H1 (cell line): ENCODE data around the gene PSME2. TPM values are rescaled to one million over a fixed set of nuclear protein-coding genes. Genes with fewer than 3 reads are reported as not detected.

Experiments used
- CTCF ChIA-PET: fragments of 300-600 bp; sonication (Branson Sonifier 250); formaldehyde crosslinking; loops from one replicate; lab custom pipeline; 2021; ENCODE audit not compliant: partially characterized antibody; lab: Charles Lee
- POLR2A ChIA-PET: fragments of 300-600 bp; sonication (Branson Sonifier 250); formaldehyde crosslinking; loops from one replicate; lab custom pipeline; 2021; ENCODE audit warnings: inconsistent platforms; ENCODE audit not compliant: partially characterized antibody; lab: Charles Lee
- DNase-seq, 2 experiments: peaks; one replicate each; pipeline versions ENCODE4 v3.0.0 to v3.0.0-alpha.2; 2010 to 2022; ENCODE audit warnings: low spot score in 2 of 2, low read depth in 1 of 2, mixed read lengths in 1 of 2
- FAIRE-seq: peaks from 2 replicates; lab custom pipeline; 2011; peaks lifted over from hg19 to GRCh38; lab: Jason Lieb, UNC
- H2AFZ ChIP-seq: 2 replicates; pipeline ENCODE4 v1.8.1; 2012; ENCODE audit warnings: low read length, inconsistent platforms
- H2AK5ac ChIP-seq: 2 replicates; pipeline ENCODE4 v1.6.1; 2013; ENCODE audit warnings: low read depth, low read length
- H2BK120ac ChIP-seq: replicated peaks from 2 replicates; pipeline ENCODE3; 2013; ENCODE audit warnings: low read depth, low read length, inconsistent platforms
- H2BK12ac ChIP-seq: 2 replicates; pipeline ENCODE4 v1.6.1; 2013; ENCODE audit warnings: low read depth, low read length
- H2BK15ac ChIP-seq: 2 replicates; pipeline ENCODE4 v1.6.1; 2013; ENCODE audit warnings: low read length
- H2BK20ac ChIP-seq: 2 replicates; pipeline ENCODE4 v1.6.1; 2013; ENCODE audit warnings: low read length
- H2BK5ac ChIP-seq: 2 replicates; pipeline ENCODE4 v1.6.1; 2013; ENCODE audit warnings: low read depth, low read length
- H3K14ac ChIP-seq: 2 replicates; pipeline ENCODE4 v1.6.1; 2013; ENCODE audit warnings: inconsistent platforms; ENCODE audit not compliant: insufficient read length
- H3K18ac ChIP-seq: 2 replicates; pipeline ENCODE4 v1.6.1; 2013; ENCODE audit warnings: low read length; ENCODE audit errors: extremely low read depth
- H3K23ac ChIP-seq: 2 replicates; pipeline ENCODE4 v1.6.1; 2013; ENCODE audit warnings: inconsistent platforms; ENCODE audit not compliant: insufficient read length
- H3K23me2 ChIP-seq: 2 replicates; pipeline ENCODE4 v1.6.1; 2013; ENCODE audit warnings: low read depth, low read length
- H3K27ac ChIP-seq: 2 replicates; pipeline ENCODE4 v1.6.1; 2011; ENCODE audit warnings: low read depth, low read length, inconsistent platforms
- H3K27me3 ChIP-seq, 4 experiments: replicated peaks in 1 of 4; 1 replicate in 1 of 4; 2 replicates in 3 of 4; pipeline versions ENCODE4 v1.6.1 to v1.8.1; 2011 to 2013; ENCODE audit warnings: low read length in 3 of 4, mild to moderate bottlenecking in 3 of 4, inconsistent platforms in 2 of 4, mixed read lengths in 2 of 4, moderate library complexity in 1 of 4; ENCODE audit not compliant: control insufficient read depth in 3 of 4, insufficient read depth in 3 of 4; ENCODE audit errors: extremely low read depth in 1 of 4
- H3K36me3 ChIP-seq, 4 experiments: 2 replicates each; pipeline versions ENCODE4 v1.6.1 to v1.8.1; 2011 to 2013; ENCODE audit warnings: mild to moderate bottlenecking in 4 of 4, low read length in 3 of 4, moderate library complexity in 2 of 4, control low read depth in 1 of 4, inconsistent platforms in 1 of 4; ENCODE audit not compliant: insufficient read depth in 4 of 4, control insufficient read depth in 2 of 4
- H3K4ac ChIP-seq: replicated peaks from 2 replicates; pipeline ENCODE3; 2013; ENCODE audit warnings: low read length, low read depth, mixed read lengths, inconsistent platforms; ENCODE audit not compliant: insufficient read length
- H3K4me1 ChIP-seq, 4 experiments: replicated peaks in 1 of 4; 1 replicate in 1 of 4; 2 replicates in 3 of 4; pipeline versions ENCODE4 v1.6.1 to v1.8.1; 2011 to 2013; ENCODE audit warnings: low read length in 3 of 4, inconsistent platforms in 2 of 4, mixed read lengths in 1 of 4; ENCODE audit not compliant: insufficient read depth in 4 of 4, control insufficient read depth in 3 of 4
- H3K4me2 ChIP-seq, 2 experiments: 2 replicates each; pipeline versions ENCODE4 v1.6.1 to v1.8.1; 2011 to 2013; ENCODE audit warnings: low read depth in 2 of 2, low read length in 2 of 2, control low read depth in 1 of 2, inconsistent platforms in 1 of 2, mild to moderate bottlenecking in 1 of 2; ENCODE audit not compliant: insufficient read depth in 1 of 2
- H3K4me3 ChIP-seq, 4 experiments: fragments of 200-600, 300-600 bp in 1 of 4; sonication (generic), shearing (Covaris generic), sonication (Bioruptor Twin) in 1 of 4; 2 replicates each; pipeline versions ENCODE4 v1.5.1 to v1.8.1; 2011 to 2016; ENCODE audit warnings: low read length in 4 of 4, low read depth in 3 of 4, control low read depth in 2 of 4, inconsistent platforms in 2 of 4, mild to moderate bottlenecking in 2 of 4, mixed read lengths in 1 of 4, moderate library complexity in 1 of 4; ENCODE audit not compliant: insufficient read depth in 2 of 4; ENCODE audit errors: extremely low read depth in 1 of 4
- H3K56ac ChIP-seq: replicated peaks from 2 replicates; pipeline ENCODE3; 2013; ENCODE audit warnings: low read depth, mild to moderate bottlenecking, mixed read lengths, low read length, inconsistent platforms; ENCODE audit not compliant: insufficient read length
- H3K79me1 ChIP-seq: 2 replicates; pipeline ENCODE4 v1.6.1; 2013; ENCODE audit warnings: low read depth, low read length, control low read depth
- H3K79me2 ChIP-seq, 2 experiments: 2 replicates each; pipeline versions ENCODE4 v1.6.1 to v1.8.1; 2012 to 2013; ENCODE audit warnings: low read length in 2 of 2, mild to moderate bottlenecking in 2 of 2, inconsistent platforms in 1 of 2; ENCODE audit not compliant: insufficient read depth in 2 of 2, control insufficient read depth in 1 of 2
- H3K9ac ChIP-seq, 4 experiments: replicated peaks in 1 of 4; 1 replicate in 1 of 4; 2 replicates in 3 of 4; pipeline versions ENCODE4 v1.6.1 to v1.8.1; 2011 to 2013; ENCODE audit warnings: low read depth in 3 of 4, low read length in 3 of 4, control low read depth in 2 of 4, mild to moderate bottlenecking in 2 of 4, moderate library complexity in 2 of 4, inconsistent platforms in 1 of 4; ENCODE audit errors: extremely low read depth in 1 of 4
- H3K9me3 ChIP-seq, 2 experiments: 2 replicates each; pipeline versions ENCODE4 v1.6.1 to v1.8.1; 2012 to 2013; ENCODE audit warnings: mild to moderate bottlenecking in 2 of 2, moderate library complexity in 2 of 2, control low read depth in 1 of 2, inconsistent platforms in 1 of 2, low read depth in 1 of 2, low read length in 1 of 2, mixed read lengths in 1 of 2; ENCODE audit not compliant: insufficient read depth in 2 of 2
- H4K20me1 ChIP-seq, 2 experiments: replicated peaks in 1 of 2; 2 replicates each; pipeline versions ENCODE3 to v1.8.1; 2011 to 2013; ENCODE audit warnings: inconsistent platforms in 2 of 2, low read length in 2 of 2, mild to moderate bottlenecking in 1 of 2; ENCODE audit not compliant: insufficient read depth in 2 of 2, control insufficient read depth in 1 of 2
- H4K5ac ChIP-seq: 2 replicates; pipeline ENCODE4 v1.6.1; 2013; ENCODE audit warnings: low read length, low read depth, mixed read lengths, inconsistent platforms; ENCODE audit not compliant: insufficient read length
- H4K8ac ChIP-seq: 2 replicates; pipeline ENCODE4 v1.8.0; 2013; ENCODE audit warnings: mild to moderate bottlenecking, moderate library complexity, low read length, inconsistent platforms; ENCODE audit not compliant: insufficient read depth; ENCODE audit errors: extremely low read depth
- H4K91ac ChIP-seq: replicated peaks from 2 replicates; pipeline ENCODE3; 2013; ENCODE audit warnings: low read length, mixed read lengths, inconsistent platforms; ENCODE audit not compliant: insufficient read length
- POLR2AphosphoS5 ChIP-seq: IDR thresholded peaks from 2 replicates; pipeline ENCODE4 v1.6.1; 2011; ENCODE audit warnings: low read depth, low read length
- SP2 ChIP-seq: IDR thresholded peaks from 2 replicates; pipeline ENCODE4 v1.6.1; 2012; ENCODE audit warnings: mild to moderate bottlenecking, low read length, inconsistent platforms
- SP4 ChIP-seq: IDR thresholded peaks from 2 replicates; pipeline ENCODE4 v1.6.1; 2012; ENCODE audit warnings: low read length, inconsistent platforms
- TAF7 ChIP-seq: optimal IDR thresholded peaks from 2 replicates; pipeline ENCODE3; 2011; ENCODE audit warnings: low read depth, mild to moderate bottlenecking, inconsistent platforms, low read length, moderate library complexity, borderline replicate concordance
- WGBS, 2 experiments: shearing (Covaris generic) in 1 of 2; methylation state at CpG; one replicate each; pipeline versions ENCODE4 v1.1.6 to v1.1.7; 2013 to 2015; ENCODE audit warnings: low lambda C conversion rate in 2 of 2, mixed read lengths in 2 of 2, inconsistent platforms in 1 of 2, low coverage in 1 of 2, missing lambda C conversion rate in 1 of 2; ENCODE audit not compliant: insufficient replicate concordance in 2 of 2, insufficient coverage in 1 of 2, insufficient read length in 1 of 2; ENCODE audit errors: extremely low coverage in 1 of 2, missing lambda C conversion rate in 1 of 2; 5-methylcytosine and 5-hydroxymethylcytosine counted together
- polyA plus RNA-seq, 7 experiments: library from polyadenylated mRNA; depleted of rRNA in 3 of 7; stranded (reverse) in 5 of 7; unstranded in 2 of 7; fragments of >200 nt in 5 of 7; fragments of 200-250 nt in 2 of 7; gene quantifications; 1 replicate in 5 of 7; 2 replicates in 1 of 7; 4 replicates in 1 of 7; pipeline versions ENCODE4 v1.2.1 to v1.2.3, GENCODE V29; 2011 to 2013; ENCODE audit warnings: missing spikeins in 2 of 7, mixed read lengths in 2 of 7
- total RNA-seq: library from RNA; stranded (reverse); fragmentation: NEBNext Ultra II Directional; extraction: Animal tissue kit (Norgen Biotek cat#: 25700); gene quantifications from 2 replicates; pipeline ENCODE4 v1.2.1, GENCODE V29; 2021

Gene PSME2
- total and polyA plus RNA-seq, 2 of the 8 experiments (the other 6 are each of a cell fraction or from before 2014, with no cell fraction given): 71.8 to 111 TPM

- H3K4me1 ChIP-seq: peaks cover 0 to 10% (median 5%) of the 10 kb centered on the region in 4 experiments; a peak in 4 of 7 replicates
- ChIA-PET CTCF (interaction anchor here (0.7 kb wide), 2 partner anchors 25 to 999 kb away, joined by 4 read pairs; no protein-coding TSS in a partner anchor), POLR2A (interaction anchor here (0.8 to 11.1 kb wide), 7 partner anchors 12 to 76 kb away, joined by 3 to 100 read pairs (median 4); partner anchors contain the start of genes DCAF11, NRL and RNF31)
- 100% methylated on average over 1 of the region's 1 CpG; no CpG with 5 or more reads in 1 of the 2 experiments for WGBS, 2 experiments
- FAIRE-seq: no peak
- no peaks in the 10 kb centered on the region for H3K9me3 ChIP-seq
- H3K23me2 ChIP-seq: peaks cover 5% of the 10 kb centered on the region; the same call in 1 of the 2 replicates
- no peak overlapping the region for H4K91ac ChIP-seq
- no peaks in the 10 kb centered on the region for H3K27me3 ChIP-seq
- no peak overlapping the region for H3K27ac ChIP-seq
- H4K5ac ChIP-seq: no peak overlapping the region
- H2BK12ac ChIP-seq: no peak overlapping the region
- no peaks in the 10 kb centered on the region for H3K79me2 ChIP-seq
- H3K4ac ChIP-seq: no peak overlapping the region
- no peak overlapping the region for H2BK120ac ChIP-seq
- H2AFZ ChIP-seq: no peak overlapping the region
- H3K23ac ChIP-seq: no peak overlapping the region
- no peak overlapping the region for H3K9ac ChIP-seq
- no peak overlapping the region for H3K14ac ChIP-seq
- no peak for DNase-seq
- H4K8ac ChIP-seq: no peak overlapping the region
- no peaks in the 10 kb centered on the region for H4K20me1 ChIP-seq
- no peak overlapping the region for H2AK5ac ChIP-seq
- no peaks in the 10 kb centered on the region for H3K79me1 ChIP-seq
- no peak overlapping the region for H3K18ac ChIP-seq
- no peak overlapping the region for H2BK20ac ChIP-seq
- TF ChIP-seq POLR2AphosphoS5: no peak
- TF ChIP-seq SP2: no peak
- TF ChIP-seq TAF7: no peak
- no peak for TF ChIP-seq SP4
- TF ChIP-seq, all 59 proteins: peak for 0
- no peak overlapping the region for H2BK15ac ChIP-seq
- peaks cover 2 to 16% (median 9%) of the 10 kb centered on the region in 4 experiments; a peak in 6 of 8 replicates for H3K36me3 ChIP-seq
- no peak overlapping the region for H3K4me2 ChIP-seq
- H2BK5ac ChIP-seq: no peak overlapping the region
- H3K56ac ChIP-seq: no peak overlapping the region
- H3K4me3 ChIP-seq: no peak overlapping the region
These were observed 12.7 kb downstream of the PSME2 start for GRCh38 chr14:24133735-24134134.
